IPS-18a (cell line): ENCODE measurements around the gene NF1.

Experiments
- H3K27ac ChIP-seq: one replicate; pipeline ENCODE4 v1.5.1; 2013; ENCODE audit warnings: low read length
- H3K27me3 ChIP-seq: one replicate; pipeline ENCODE4 v1.6.1; 2013; ENCODE audit warnings: mild to moderate bottlenecking, low read length; ENCODE audit not compliant: control insufficient read depth, insufficient read depth
- H3K36me3 ChIP-seq: one replicate; pipeline ENCODE4 v1.6.1; 2013; ENCODE audit warnings: low read depth, low read length; ENCODE audit not compliant: control insufficient read depth
- H3K4me1 ChIP-seq: one replicate; pipeline ENCODE4 v1.6.1; 2013; ENCODE audit warnings: low read depth, low read length; ENCODE audit not compliant: control insufficient read depth
- H3K4me3 ChIP-seq: one replicate; pipeline ENCODE4 v1.5.1; 2013; ENCODE audit warnings: low read length
- H3K9ac ChIP-seq: one replicate; pipeline ENCODE4 v1.6.1; 2013; ENCODE audit warnings: mild to moderate bottlenecking, low read length, moderate library complexity
- H3K9me3 ChIP-seq: one replicate; pipeline ENCODE4 v1.6.1; 2013; ENCODE audit warnings: low read depth, low read length; ENCODE audit not compliant: control insufficient read depth

Gene NF1

GRCh38 chr17:31357839-31358394 is 263.1 kb downstream of the NF1 start:
- H3K27me3 ChIP-seq: no peaks in the 10 kb centered on the region
- H3K9ac ChIP-seq: no peak overlapping the region
- H3K27ac ChIP-seq: no peak overlapping the region
- H3K4me3 ChIP-seq: no peak overlapping the region
- H3K4me1 ChIP-seq: no peaks in the 10 kb centered on the region
- no peaks in the 10 kb centered on the region for H3K9me3 ChIP-seq
- peaks cover 30% of the 10 kb centered on the region for H3K36me3 ChIP-seq

- no peak overlapping the region for H3K9ac ChIP-seq
- H3K36me3 ChIP-seq: peaks cover 15% of the 10 kb centered on the region
- no peak overlapping the region for H3K4me3 ChIP-seq
- no peak overlapping the region for H3K27ac ChIP-seq
- H3K4me1 ChIP-seq: no peaks in the 10 kb centered on the region
- H3K27me3 ChIP-seq: no peaks in the 10 kb centered on the region
- H3K9me3 ChIP-seq: no peaks in the 10 kb centered on the region
Measured at GRCh38 chr17:31364012-31364411, 269.2 kb downstream of the NF1 start.

GRCh38 chr17:31366088-31366487 is 271.3 kb downstream of the NF1 start:
- Histone ChIP-seq H3K4me1 (no peaks in the 10 kb centered on the region), H3K27ac (no peak overlapping the region), H3K9me3 (no peaks in the 10 kb centered on the region), H3K9ac (no peak overlapping the region), H3K36me3 (peaks cover 3% of the 10 kb centered on the region), H3K4me3 (no peak overlapping the region), H3K27me3 (no peaks in the 10 kb centered on the region)

- no peaks in the 10 kb centered on the region for H3K36me3 ChIP-seq
- H3K9ac ChIP-seq: no peak overlapping the region
- H3K4me1 ChIP-seq: no peaks in the 10 kb centered on the region
- H3K27me3 ChIP-seq: no peaks in the 10 kb centered on the region
- H3K4me3 ChIP-seq: no peak overlapping the region
- H3K9me3 ChIP-seq: no peaks in the 10 kb centered on the region
- H3K27ac ChIP-seq: no peak overlapping the region
Measured at GRCh38 chr17:31369266-31369665, 274.5 kb downstream of the NF1 start.

GRCh38 chr17:31371511-31372097 is 276.8 kb downstream of the NF1 start:
- Histone ChIP-seq H3K9me3 (no peaks in the 10 kb centered on the region), H3K36me3 (no peaks in the 10 kb centered on the region), H3K4me1 (peaks cover 4% of the 10 kb centered on the region), H3K4me3 (no peak overlapping the region), H3K27me3 (no peaks in the 10 kb centered on the region), H3K27ac (no peak overlapping the region), H3K9ac (no peak overlapping the region)

GRCh38 chr17:31373150-31374093 is 278.6 kb downstream of the NF1 start:
- Histone ChIP-seq H3K9ac (no peak overlapping the region), H3K9me3 (no peaks in the 10 kb centered on the region), H3K27ac (no peak overlapping the region), H3K27me3 (no peaks in the 10 kb centered on the region), H3K4me3 (no peak overlapping the region), H3K36me3 (no peaks in the 10 kb centered on the region), H3K4me1 (peaks cover 10% of the 10 kb centered on the region)

- no peak overlapping the region for H3K4me3 ChIP-seq
- H3K27me3 ChIP-seq: no peaks in the 10 kb centered on the region
- no peak overlapping the region for H3K27ac ChIP-seq
- peaks cover 15% of the 10 kb centered on the region for H3K4me1 ChIP-seq
- H3K9me3 ChIP-seq: no peaks in the 10 kb centered on the region
- no peak overlapping the region for H3K9ac ChIP-seq
- H3K36me3 ChIP-seq: no peaks in the 10 kb centered on the region
Measured at GRCh38 chr17:31374094-31374447, 279.3 kb downstream of the NF1 start.

- no peaks in the 10 kb centered on the region for H3K9me3 ChIP-seq
- H3K27ac ChIP-seq: no peak overlapping the region
- H3K9ac ChIP-seq: no peak overlapping the region
- no peaks in the 10 kb centered on the region for H3K36me3 ChIP-seq
- H3K4me1 ChIP-seq: peaks cover 15% of the 10 kb centered on the region
- no peak overlapping the region for H3K4me3 ChIP-seq
- H3K27me3 ChIP-seq: no peaks in the 10 kb centered on the region
Measured at GRCh38 chr17:31374503-31374902, 279.7 kb downstream of the NF1 start.

GRCh38 chr17:31378638-31379037 is 283.9 kb downstream of the NF1 start:
- peaks cover 15% of the 10 kb centered on the region for H3K4me1 ChIP-seq
- no peak overlapping the region for H3K9ac ChIP-seq
- H3K27ac ChIP-seq: peak overlapping the region; percentile 15
- no peaks in the 10 kb centered on the region for H3K27me3 ChIP-seq
- H3K9me3 ChIP-seq: no peaks in the 10 kb centered on the region
- H3K4me3 ChIP-seq: no peak overlapping the region
- H3K36me3 ChIP-seq: no peaks in the 10 kb centered on the region

- no peak overlapping the region for H3K27ac ChIP-seq
- no peak overlapping the region for H3K4me3 ChIP-seq
- no peaks in the 10 kb centered on the region for H3K27me3 ChIP-seq
- H3K36me3 ChIP-seq: no peaks in the 10 kb centered on the region
- H3K9ac ChIP-seq: no peak overlapping the region
- peaks cover 15% of the 10 kb centered on the region for H3K4me1 ChIP-seq
- H3K9me3 ChIP-seq: no peaks in the 10 kb centered on the region
Measured at GRCh38 chr17:31379597-31380205, 284.9 kb downstream of the NF1 start.

GRCh38 chr17:31381165-31381668 is 286.4 kb downstream of the NF1 start:
- H3K27ac ChIP-seq: no peak overlapping the region
- no peaks in the 10 kb centered on the region for H3K9me3 ChIP-seq
- no peaks in the 10 kb centered on the region for H3K36me3 ChIP-seq
- peaks cover 11% of the 10 kb centered on the region for H3K4me1 ChIP-seq
- no peaks in the 10 kb centered on the region for H3K27me3 ChIP-seq
- no peak overlapping the region for H3K9ac ChIP-seq
- H3K4me3 ChIP-seq: no peak overlapping the region
